ENCODE measurements around the gene DCPS.

DNA sequence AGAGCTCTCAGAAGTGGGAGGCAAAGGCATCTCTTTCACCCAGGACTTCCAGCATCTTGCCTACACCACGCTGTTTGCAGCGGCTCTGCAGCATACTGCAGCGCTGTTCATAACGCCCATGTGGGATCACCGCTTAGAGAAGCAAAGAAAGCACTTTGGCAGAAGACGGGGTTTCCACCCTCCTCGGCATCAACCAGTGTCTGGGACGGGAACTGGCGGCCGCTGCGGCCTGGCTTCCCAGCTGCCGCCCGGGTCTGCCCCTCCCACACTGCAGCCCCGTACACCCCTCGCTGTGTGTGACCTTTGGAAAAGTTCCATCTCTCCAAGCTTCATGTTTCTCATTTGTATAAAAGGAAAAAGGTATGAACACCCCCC is 21.5 kb upstream of the DCPS start:
- TF ChIP-seq POLR2AphosphoS5 (IDR thresholded peaks at IDR 0.05; ENCODE audit: borderline replicate concordance, low read depth, low read length), result no peak
- TF ChIP-seq EZH2 (IDR thresholded peaks at IDR 0.05), result no peak
- no peak for TF ChIP-seq FOXP2 (optimal IDR thresholded peaks at IDR 0.05; ENCODE audit: control extremely low read depth, extremely low read length, insufficient read depth)
